Measurements from ENCODE around the gene GRIK4.

GRCh38 chr11:120618399-120618798, 106.9 kb downstream of the GRIK4 start:
- TF ChIP-seq POLR2AphosphoS5 (IDR thresholded peaks at IDR 0.05; ENCODE audit: low read depth, low read length) (no peak), SIN3A (IDR thresholded peaks at IDR 0.05; ENCODE audit: borderline replicate concordance, insufficient read depth, low read length) (no peak)

Data from PFSK-1 (cell line).